IPS-NIHi11 (cell line): Measurements from ENCODE around the gene ZNF688.
A peak's percentile ranks its signal among the peaks of the same experiment; 100 is the strongest.
"Not testable (repeated sequence)": the region's sequence is repeated elsewhere in the genome, so short reads cannot be mapped to it uniquely, and the experiment has no call there.

Experiments
- DNase-seq: peaks from one replicate; pipeline ENCODE4 v3.0.0; 2012; ENCODE audit warnings: mixed read lengths, low spot score

The ZNF688 gene

GRCh38 chr16:30557707-30557956 lies 13.9 kb downstream of the ZNF688 start:
- DNase-seq: no peak

DNA sequence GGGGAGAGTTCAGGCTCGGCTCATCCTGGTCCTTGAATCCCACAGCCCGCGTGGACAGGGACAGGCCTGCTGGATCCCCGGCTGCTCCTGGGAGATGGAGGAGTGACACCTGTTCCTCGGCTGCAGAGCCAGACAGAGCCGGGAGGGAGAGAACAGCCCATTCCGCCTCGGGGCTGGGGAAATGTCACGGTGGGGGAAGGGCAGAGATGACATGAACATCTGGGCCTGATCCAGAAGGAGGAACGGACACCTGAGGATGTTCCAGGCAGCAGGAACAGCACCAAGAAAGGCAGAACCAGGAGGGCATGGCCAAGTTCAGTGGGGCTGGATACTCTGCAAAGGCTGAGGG lies 15.4 kb downstream of the ZNF688 start:
- DNase-seq: no peak

DNA sequence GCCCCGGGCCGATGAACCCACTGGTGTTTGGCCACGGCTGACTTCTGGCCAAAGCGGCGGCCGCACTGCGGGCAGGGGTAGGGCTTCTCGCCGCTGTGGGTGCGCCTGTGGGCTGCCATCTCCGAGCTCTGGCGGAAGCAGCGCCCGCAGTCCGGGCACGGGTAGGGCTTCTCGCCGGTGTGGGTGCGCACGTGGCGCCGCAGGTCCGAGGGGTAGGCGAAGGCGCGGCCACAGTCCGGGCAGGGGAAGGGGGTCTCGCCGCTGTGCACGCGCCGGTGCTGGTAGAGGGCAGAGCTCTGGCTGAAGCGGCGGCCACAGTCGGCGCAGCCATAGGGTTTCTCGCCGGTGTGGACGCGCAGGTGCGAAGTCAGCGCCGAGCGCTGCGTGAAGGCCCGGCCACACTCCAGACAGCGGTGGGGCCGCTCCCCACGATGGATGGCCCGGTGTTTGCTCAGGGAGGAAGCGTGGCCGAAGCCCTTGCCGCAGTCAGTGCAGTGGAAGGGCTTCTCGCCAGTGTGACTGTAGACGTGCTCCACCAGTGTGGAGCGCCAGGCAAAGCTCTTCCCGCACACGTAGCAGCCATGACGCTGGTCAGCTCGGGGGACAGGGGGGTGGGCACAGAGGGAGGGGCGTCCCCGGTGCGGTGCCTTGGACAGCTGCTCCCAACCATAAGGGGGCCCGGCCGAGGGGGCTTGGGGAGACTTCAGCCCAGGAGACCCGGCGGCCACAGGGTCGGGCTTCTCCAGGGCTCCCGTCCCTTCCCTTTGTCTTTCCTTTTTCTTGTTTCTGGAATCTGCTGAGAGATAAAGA lies 16.0 kb downstream of the ZNF688 start:
- no peak for DNase-seq

DNA sequence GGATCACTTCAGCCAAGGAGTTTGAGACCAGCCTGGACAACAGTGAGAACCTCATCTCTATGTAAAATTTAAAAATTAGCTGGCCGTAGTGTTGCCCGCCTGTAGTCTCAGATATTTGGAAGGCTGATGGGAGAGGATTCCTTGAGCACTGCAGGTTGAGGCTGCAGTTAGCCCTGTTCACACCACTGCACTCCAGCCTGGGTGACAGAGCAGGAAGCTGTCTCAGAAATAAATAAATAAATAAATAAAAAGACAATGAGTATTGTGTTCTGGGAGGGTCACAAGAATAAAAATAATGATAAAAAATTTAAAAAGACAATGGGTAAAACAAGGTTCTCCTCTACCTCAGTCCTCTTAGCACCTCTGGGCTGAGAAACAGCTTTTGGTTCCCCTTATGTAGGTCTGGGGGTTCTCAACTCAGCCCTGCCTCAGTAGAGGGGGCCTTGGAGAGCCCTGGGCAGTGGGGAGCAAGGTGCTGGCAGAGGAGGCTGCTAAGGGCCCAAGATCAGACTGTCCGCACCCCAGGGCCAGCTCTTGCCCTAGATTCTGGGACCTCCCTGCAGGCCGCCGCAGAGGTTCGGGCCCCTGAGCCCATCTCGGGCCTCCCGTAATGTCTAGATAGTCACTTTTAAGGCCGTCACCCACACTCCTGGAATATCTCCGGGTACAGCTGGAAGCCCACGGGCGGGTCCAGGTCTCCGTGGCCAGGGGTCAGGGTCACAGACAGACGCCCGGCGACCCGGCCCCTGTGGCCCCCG lies 16.8 kb downstream of the ZNF688 start:
- DNase-seq: no peak

- no peak for DNase-seq
Measured at GRCh38 chr16:30553393-30553899, 18.1 kb downstream of the ZNF688 start.

DNA sequence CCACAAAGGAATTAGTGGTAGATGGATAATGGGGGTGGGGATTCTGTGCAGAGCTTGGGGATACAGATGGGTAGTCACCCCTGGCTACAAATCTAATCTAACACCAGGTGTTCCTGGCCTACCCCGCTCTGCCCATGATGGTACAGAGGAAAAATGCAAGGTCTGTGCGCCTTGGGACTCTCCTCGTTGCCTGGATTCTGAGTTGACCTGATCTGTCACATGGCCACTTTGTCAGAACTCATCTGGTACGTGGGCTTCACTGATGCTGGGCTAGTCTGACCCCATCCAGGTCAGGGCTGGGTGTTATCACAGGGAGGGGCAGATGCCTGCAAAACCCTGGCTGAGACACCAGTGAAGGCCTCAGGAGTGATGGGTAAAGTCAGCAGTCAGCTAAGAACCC lies 18.6 kb downstream of the ZNF688 start:
- DNase-seq: no peak

GRCh38 chr16:30551781-30552180 lies 19.7 kb downstream of the ZNF688 start:
- DNase-seq: no peak

GRCh38 chr16:30548416-30549253 lies 22.9 kb downstream of the ZNF688 start:
- no peak for DNase-seq

DNA sequence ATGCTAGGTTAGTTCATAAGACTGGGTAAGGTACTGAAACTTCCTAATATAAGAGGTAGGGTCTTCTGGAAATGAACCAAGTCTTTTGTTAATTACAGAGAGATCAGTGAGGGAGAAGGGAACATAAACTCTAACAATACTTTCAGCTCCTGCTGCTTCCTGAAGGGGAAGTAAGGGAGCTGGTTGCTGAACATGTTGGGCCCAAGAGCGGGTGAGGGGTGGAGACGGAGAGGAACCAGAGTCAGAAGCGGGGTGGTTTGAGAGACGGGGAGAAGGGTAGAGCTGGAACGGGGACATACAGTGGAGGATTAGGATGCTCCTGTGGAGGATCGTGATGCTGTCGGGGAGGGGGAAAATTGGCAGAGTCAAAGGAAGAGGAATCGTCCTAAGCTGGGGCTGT lies 25.4 kb downstream of the ZNF688 start:
- DNase-seq: no peak

GRCh38 chr16:30543067-30543466 lies 28.4 kb downstream of the ZNF688 start:
- no peak for DNase-seq

- DNase-seq: no peak
Measured at GRCh38 chr16:30541502-30542329, 29.8 kb downstream of the ZNF688 start.

- DNase-seq: not testable (repeated sequence)
Measured at GRCh38 chr16:30540916-30541464, 30.5 kb downstream of the ZNF688 start.

GRCh38 chr16:30539986-30540526 lies 31.5 kb downstream of the ZNF688 start:
- not testable (repeated sequence) for DNase-seq

DNA sequence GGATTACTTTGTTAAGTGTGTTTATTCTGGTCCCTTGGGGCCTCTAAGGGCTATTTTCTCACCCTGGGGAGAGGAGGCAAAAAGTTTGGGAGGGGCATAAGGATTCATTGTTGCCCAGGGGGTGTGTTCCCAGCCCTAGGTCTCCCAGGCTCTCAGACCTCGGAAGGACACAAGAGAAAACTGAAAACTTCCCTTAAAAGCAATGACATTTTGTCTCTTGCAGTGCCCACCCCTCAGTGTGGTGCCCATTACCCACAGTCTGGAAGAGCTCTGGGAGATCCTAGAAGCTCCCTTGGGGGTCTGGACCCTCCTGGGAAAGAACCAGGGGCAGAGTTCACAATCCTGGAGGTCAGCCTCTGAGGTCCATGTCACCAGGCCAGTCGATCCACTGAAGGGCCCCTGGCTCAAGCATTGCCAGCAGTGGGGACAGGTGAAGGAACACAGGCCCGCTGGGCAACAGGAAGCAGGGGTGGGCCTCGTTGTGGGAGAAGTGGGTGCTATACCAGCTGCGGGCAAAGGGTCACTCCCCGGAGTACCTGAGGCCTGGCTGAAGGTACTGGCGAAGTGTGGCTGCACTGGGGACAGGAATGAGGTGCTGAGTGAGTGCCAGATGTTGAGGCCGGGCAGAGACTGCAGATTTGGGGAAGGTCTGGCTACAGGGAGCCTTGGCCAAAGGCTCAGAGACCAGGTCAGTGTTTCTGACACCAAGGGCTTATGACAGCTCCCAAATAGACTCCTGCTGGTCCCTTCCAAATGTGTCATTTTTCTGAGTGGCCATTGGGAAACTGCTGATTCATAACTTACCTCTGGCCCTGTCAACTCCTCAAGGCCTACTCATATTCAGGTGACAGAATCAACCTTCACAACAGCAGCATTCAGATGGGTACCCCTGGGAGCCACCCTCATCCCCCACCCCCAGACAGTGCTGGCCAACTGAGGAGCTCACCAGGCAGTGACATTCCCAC lies 32.2 kb downstream of the ZNF688 start:
- no peak for DNase-seq

DNA sequence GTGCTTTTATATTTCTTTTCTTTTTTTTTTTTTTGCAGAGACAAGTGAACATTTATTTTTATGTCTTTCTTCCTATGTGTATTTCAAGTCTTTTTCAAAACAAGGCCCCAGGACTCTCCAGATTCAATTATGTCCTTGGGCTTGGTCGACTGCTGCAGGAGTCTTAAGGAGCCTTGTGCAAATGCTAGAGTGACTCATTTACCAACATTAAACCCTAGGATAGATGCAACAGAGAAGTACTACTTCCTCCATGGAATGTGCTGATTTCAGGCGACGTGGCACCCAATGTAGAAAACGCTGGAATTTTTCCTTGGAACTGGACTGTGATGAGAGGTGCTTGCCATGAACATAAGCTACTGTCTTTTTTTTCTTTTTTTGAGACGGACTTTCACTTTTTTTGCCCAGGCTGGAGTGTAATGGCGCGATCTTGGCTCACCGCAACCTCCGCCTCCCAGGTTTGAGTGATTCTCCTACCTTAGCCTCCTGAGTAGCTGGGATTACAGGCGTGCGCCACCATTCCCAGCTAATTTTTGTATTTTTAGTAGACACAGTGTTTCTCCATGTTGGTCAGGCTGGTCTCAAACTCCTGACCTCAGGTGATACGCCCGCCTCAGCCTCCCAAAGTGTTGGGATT lies 35.0 kb downstream of the ZNF688 start:
- not testable (repeated sequence) for DNase-seq

- peak; percentile 72 for DNase-seq
Measured at GRCh38 chr16:30535777-30536190, 35.7 kb downstream of the ZNF688 start.

DNA sequence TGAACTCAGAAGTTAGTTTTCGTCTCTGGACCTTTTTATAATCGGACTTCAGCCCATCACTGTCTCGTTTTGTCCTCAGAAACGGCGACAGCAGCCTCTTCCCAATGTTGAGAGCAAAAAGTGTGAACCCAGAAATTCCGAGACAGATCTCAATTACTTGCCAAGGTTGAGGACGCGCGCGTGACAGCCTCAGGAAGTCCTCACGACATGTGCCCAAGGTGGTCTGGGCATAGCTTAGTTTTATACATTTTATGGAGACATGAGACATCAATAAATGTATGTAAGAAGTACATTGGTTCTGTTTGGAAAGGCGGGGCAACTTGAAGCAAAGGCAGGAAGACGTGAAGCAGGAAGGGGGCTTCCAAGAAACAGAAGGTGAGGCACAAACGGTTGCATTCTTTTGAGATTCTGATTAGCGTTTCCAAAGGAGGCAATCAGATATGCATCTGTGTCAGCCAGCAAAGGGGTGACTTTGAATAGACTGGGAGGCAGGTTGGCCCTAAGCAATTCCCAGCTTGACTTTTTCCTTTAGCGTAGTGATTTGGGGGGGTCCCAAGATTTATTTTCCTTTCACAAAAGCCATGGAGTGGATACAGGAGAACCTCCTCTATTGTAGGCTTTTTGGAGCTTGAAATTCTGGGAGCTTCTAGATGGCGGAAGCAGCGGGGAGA lies 36.3 kb downstream of the ZNF688 start:
- no peak for DNase-seq

DNA sequence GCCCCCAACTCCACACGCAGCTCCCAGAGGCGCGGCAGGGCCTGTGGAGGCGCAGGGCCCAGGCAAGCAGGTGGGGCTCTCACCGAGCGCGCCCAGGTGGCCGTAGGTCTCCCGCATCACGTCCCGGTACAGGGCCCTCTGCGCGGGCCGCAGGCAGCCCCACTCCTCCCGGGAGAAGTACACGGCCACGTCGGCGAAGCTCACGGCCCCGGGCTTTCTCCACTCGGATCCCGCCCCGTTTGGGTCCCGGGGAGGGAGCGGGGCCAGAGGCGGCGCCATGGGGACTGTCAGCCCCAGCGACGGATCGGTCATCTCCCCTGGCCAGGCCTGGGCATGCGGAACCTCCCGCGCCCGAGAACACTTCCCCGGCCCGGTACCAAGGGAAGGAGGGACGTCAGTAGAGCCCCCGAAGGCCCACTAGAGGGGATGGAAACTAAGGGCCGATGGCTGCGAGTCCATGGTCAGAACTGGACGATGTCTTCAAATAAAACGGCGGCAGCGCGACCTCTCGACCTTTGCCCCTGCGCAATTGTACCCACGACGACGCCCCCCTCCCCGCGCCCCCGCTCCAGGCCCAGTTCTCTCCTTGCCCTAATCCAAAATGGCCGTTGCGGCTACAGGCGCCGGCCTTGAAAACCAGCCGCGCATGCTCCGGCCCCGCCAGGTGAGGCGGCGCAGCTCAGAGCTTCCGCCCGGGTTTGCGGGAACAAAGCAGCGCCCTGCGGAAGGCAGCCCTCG lies 37.0 kb downstream of the ZNF688 start, which contains the start of gene ZNF747:
ZNF747 (minus strand) TSS at position 491 of the 738 bp plus-strand sequence; CDS start at position 312, 179 bp downstream.
- peak; percentile 90 for DNase-seq
